BJ (cell line): ENCODE measurements around the gene ESRRG. TPM values are rescaled to one million over a fixed set of nuclear protein-coding genes. Genes with fewer than 3 reads are reported as not detected.
A peak's percentile ranks its signal among the peaks of the same experiment; 100 is the strongest.

Source experiments
- CTCF ChIA-PET: fragments of 350-600 bp; formaldehyde crosslinking; extraction: SDS; loops from one replicate; lab custom pipeline; 2021; ENCODE audit warnings: antibody characterized with exemption, inconsistent platforms; lab: Yijun Ruan, JAX
- POLR2A ChIA-PET: fragments of 300-600 bp; sonication (Branson Sonifier 250); formaldehyde crosslinking; extraction: SDS; loops from one replicate; lab custom pipeline; 2021; ENCODE audit warnings: antibody characterized with exemption; lab: Charles Lee
- DNase-seq: peaks from one replicate; pipeline ENCODE4 v3.0.0-alpha.2; 2011; ENCODE audit warnings: low read depth
- H3K27me3 ChIP-seq: 2 replicates; pipeline ENCODE4 v1.6.0; 2011; ENCODE audit warnings: low read length; ENCODE audit not compliant: control insufficient read depth, insufficient read depth
- H3K36me3 ChIP-seq: 2 replicates; pipeline ENCODE4 v1.5.1; 2011; ENCODE audit warnings: low read length; ENCODE audit not compliant: control insufficient read depth, insufficient read depth
- H3K4me3 ChIP-seq: 2 replicates; pipeline ENCODE4 v1.5.1; 2011; ENCODE audit warnings: low read depth, mild to moderate bottlenecking, control low read depth, low read length
- CTCF ChIP-seq: IDR thresholded peaks from 2 replicates; pipeline ENCODE4 v1.5.1; 2011; ENCODE audit warnings: low read depth, mild to moderate bottlenecking, control low read depth, inconsistent platforms, low read length, moderate library complexity; ENCODE audit not compliant: insufficient read depth
- polyA plus RNA-seq: library from polyadenylated mRNA; depleted of rRNA; stranded (reverse); fragments of >200 nt; gene quantifications from 2 replicates; pipeline ENCODE4 v1.2.3, GENCODE V29; 2011

ESRRG gene
- polyA plus RNA-seq, 1 experiment: 0.05 TPM

DNA sequence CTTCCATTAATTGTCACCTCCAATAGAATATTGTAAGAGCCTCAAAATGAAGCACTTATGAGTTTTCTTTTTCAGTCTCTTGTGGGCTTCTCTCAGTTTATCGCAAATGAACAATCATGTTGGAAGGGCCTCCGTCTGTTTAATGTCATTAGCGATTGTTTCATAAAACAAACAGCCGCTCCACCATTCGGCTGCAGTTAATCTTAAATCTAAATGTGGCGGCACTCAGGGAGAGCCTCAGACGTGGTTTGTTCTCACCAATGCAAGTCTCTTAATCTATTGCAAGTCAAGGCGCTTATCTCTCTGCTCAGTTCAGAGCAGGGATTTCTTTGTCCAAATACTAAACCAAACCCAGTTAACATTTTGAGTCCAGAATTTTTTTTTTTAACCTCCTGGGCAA lies 34.9 kb upstream of the ESRRG start:
- POLR2A ChIA-PET: no interaction called here

GRCh38 chr1:216757110-216757509 lies 33.9 kb upstream of the ESRRG start:
- ChIA-PET CTCF (no interaction called here), POLR2A (no interaction called here)
- TF ChIP-seq CTCF: no peak
- Histone ChIP-seq H3K27me3 (no peaks in the 10 kb centered on the region), H3K4me3 (no peak overlapping the region), H3K36me3 (no peaks in the 10 kb centered on the region)
- no peak for DNase-seq

More for the DNA sequence above, 34.9 kb upstream of the ESRRG start:
- Histone ChIP-seq H3K27me3 (no peaks in the 10 kb centered on the region), H3K36me3 (no peaks in the 10 kb centered on the region), H3K4me3 (no peak overlapping the region)
- CTCF ChIA-PET: no interaction called here
- TF ChIP-seq CTCF: no peak
- DNase-seq: no peak

- TF ChIP-seq CTCF: no peak
- ChIA-PET POLR2A (no interaction called here), CTCF (no interaction called here)
- Histone ChIP-seq H3K4me3 (no peak overlapping the region), H3K36me3 (no peaks in the 10 kb centered on the region), H3K27me3 (no peaks in the 10 kb centered on the region)
- no peak for DNase-seq
These were observed 27.7 kb upstream of the ESRRG start for GRCh38 chr1:216750961-216751360.

DNA sequence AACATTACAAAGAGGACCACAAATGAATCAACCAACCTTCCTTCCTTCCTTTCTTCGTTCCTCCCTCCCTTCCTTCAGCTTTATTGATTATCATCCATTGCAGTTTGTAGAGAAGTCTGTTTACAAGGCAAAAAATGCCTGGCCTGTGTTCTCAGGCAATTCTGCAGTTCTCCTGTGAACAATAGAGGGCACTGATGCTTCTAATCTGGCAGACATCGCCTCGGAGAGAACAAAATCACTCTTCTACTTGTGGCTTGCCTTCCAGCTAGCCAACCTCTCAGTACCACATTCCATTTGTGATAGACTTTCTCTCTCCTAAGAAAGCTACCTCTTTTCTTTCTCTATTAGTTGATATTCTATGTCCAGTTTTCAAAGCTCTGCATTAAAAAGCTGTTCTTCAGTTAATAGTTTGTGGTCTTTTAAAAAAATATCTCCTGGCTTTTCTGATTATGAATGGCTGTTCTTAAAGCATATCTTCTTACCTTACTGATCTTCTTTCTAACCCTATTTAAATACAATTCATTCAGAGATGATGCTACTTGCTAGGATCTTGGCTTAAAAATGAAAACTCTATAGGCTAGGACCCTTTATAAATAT lies 26.9 kb upstream of the ESRRG start:
- Histone ChIP-seq H3K27me3 (no peaks in the 10 kb centered on the region), H3K36me3 (no peaks in the 10 kb centered on the region), H3K4me3 (no peak overlapping the region)
- DNase-seq: peak; percentile 4
- ChIA-PET POLR2A (no interaction called here), CTCF (interaction anchor here (0.6 to 1.6 kb wide), 7 partner anchors 10 to 1421 kb away, joined by 3 to 6 read pairs (median 4); partner anchors contain the start of gene ESRRG)
- TF ChIP-seq CTCF: peak; percentile 72

DNA sequence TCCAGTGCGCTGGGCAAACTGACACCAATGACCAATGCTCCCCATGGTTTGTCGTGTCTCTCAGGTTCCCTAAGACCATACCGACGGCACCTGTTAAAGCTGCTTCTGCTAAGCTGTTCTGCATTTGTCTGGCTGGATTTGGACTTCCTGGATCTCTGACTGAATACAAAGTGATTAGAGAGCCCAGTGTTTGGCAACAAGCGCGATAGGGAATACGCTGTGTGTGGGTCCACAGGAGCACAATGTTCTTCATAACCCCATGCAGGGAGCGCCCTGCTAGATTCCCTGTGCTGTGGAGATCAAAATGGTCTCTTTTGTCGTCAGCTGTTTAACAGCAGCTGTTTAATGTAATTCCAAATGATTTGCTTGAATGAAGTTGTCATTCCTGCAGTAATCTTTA lies 26.0 kb upstream of the ESRRG start:
- POLR2A ChIA-PET: no interaction called here
- no peak for DNase-seq
- no peaks in the 10 kb centered on the region for H3K36me3 ChIP-seq

More for the DNA sequence above, 26.0 kb upstream of the ESRRG start:
- TF ChIP-seq CTCF: no peak
- Histone ChIP-seq H3K27me3 (no peaks in the 10 kb centered on the region), H3K4me3 (no peak overlapping the region)
- CTCF ChIA-PET: interaction anchor here (0.6 to 1.6 kb wide), 5 partner anchors 9 to 1422 kb away, joined by 3 to 6 read pairs (median 4); no protein-coding TSS in a partner anchor
